IMR-90 (cell line): ENCODE data around the gene GTPBP3. TPM values are rescaled to one million over a fixed set of nuclear protein-coding genes. Genes with fewer than 3 reads are reported as not detected.
A peak's percentile ranks its signal among the peaks of the same experiment; 100 is the strongest.

ENCODE experiments used
- ATAC-seq: fragments of 200-7000 bp; cut with Tn5 transposase; 2 replicates; pipeline ENCODE4 v1.9.1; 2020; ENCODE audit warnings: low read depth, mild to moderate bottlenecking, moderate library complexity
- BruUV-seq: library from RNA; stranded (reverse); fragments of 400-500 nt; replicated peaks from 2 replicates; lab custom pipeline; 2021; lab: Mats Ljungman, UMichigan
- CTCF ChIA-PET: fragments of 300-600 bp; formaldehyde crosslinking; extraction: SDS; loops from one replicate; lab custom pipeline; 2021; ENCODE audit warnings: antibody characterized with exemption; lab: Yijun Ruan, JAX
- POLR2A ChIA-PET: fragments of 300-600 bp; sonication (Branson Sonifier 250); formaldehyde crosslinking; loops from one replicate; lab custom pipeline; 2022; ENCODE audit warnings: antibody characterized with exemption; ENCODE audit not compliant: unreplicated experiment; lab: Charles Lee
- DNase-seq: peaks from one replicate; pipeline ENCODE4 v3.0.0; 2013
- H2AFZ ChIP-seq: replicated peaks from 2 replicates; pipeline ENCODE3; 2013; ENCODE audit warnings: low read length, mild to moderate bottlenecking; ENCODE audit not compliant: poor library complexity
- H2AK5ac ChIP-seq: 2 replicates; pipeline ENCODE4 v1.6.1; 2013; ENCODE audit warnings: low read depth, low read length, inconsistent platforms
- H2AK9ac ChIP-seq: replicated peaks from 2 replicates; pipeline ENCODE3; 2013; ENCODE audit warnings: mild to moderate bottlenecking, low read depth, low read length, moderate library complexity; ENCODE audit not compliant: poor library complexity
- H2BK120ac ChIP-seq: 2 replicates; pipeline ENCODE4 v1.6.1; 2013; ENCODE audit warnings: low read depth, low read length, inconsistent platforms
- H2BK15ac ChIP-seq: 3 replicates; pipeline ENCODE4 v1.6.1; 2013; ENCODE audit warnings: low read depth, low read length, inconsistent platforms
- H2BK20ac ChIP-seq: 2 replicates; pipeline ENCODE4 v1.6.1; 2013; ENCODE audit warnings: low read depth, mild to moderate bottlenecking, inconsistent platforms, low read length, moderate library complexity
- H2BK5ac ChIP-seq: 2 replicates; pipeline ENCODE4 v1.6.1; 2013; ENCODE audit warnings: mild to moderate bottlenecking, low read depth, low read length, inconsistent platforms; ENCODE audit not compliant: poor library complexity, severe bottlenecking
- H3K14ac ChIP-seq: replicated peaks from 2 replicates; pipeline ENCODE4 v1.6.1; 2013; ENCODE audit warnings: low read depth, low read length, inconsistent platforms
- H3K18ac ChIP-seq: 2 replicates; pipeline ENCODE4 v1.6.1; 2013; ENCODE audit warnings: low read depth, low read length, control low read depth
- H3K23ac ChIP-seq: 2 replicates; pipeline ENCODE4 v1.6.1; 2013; ENCODE audit warnings: low read depth, low read length, inconsistent platforms
- H3K27ac ChIP-seq: 2 replicates; pipeline ENCODE4 v1.5.1; 2013; ENCODE audit warnings: mild to moderate bottlenecking, control low read depth, low read length; ENCODE audit not compliant: insufficient read depth
- H3K27me3 ChIP-seq: 2 replicates; pipeline ENCODE4 v1.6.1; 2013; ENCODE audit warnings: low read length; ENCODE audit not compliant: control insufficient read depth, insufficient read depth
- H3K36me3 ChIP-seq: 2 replicates; pipeline ENCODE4 v1.6.1; 2013; ENCODE audit warnings: low read length, mixed read lengths; ENCODE audit not compliant: control insufficient read depth, insufficient read depth
- H3K4ac ChIP-seq: 2 replicates; pipeline ENCODE4 v1.6.1; 2013; ENCODE audit warnings: low read depth, low read length, inconsistent platforms
- H3K4me1 ChIP-seq: 2 replicates; pipeline ENCODE4 v1.6.1; 2013; ENCODE audit warnings: low read length, mixed read lengths; ENCODE audit not compliant: control insufficient read depth, insufficient read depth
- H3K4me2 ChIP-seq: 2 replicates; pipeline ENCODE4 v1.6.1; 2013; ENCODE audit warnings: low read depth, mild to moderate bottlenecking, control low read depth, low read length, moderate library complexity
- H3K4me3 ChIP-seq: 2 replicates; pipeline ENCODE4 v1.5.1; 2013; ENCODE audit warnings: low read depth, mild to moderate bottlenecking, control low read depth, low read length, moderate library complexity; ENCODE audit not compliant: insufficient read depth
- H3K56ac ChIP-seq: 2 replicates; pipeline ENCODE4 v1.6.1; 2013; ENCODE audit warnings: low read length, inconsistent platforms; ENCODE audit not compliant: insufficient read depth; ENCODE audit errors: extremely low read depth
- H3K79me1 ChIP-seq, 2 experiments: 2 replicates each; pipeline ENCODE4 v1.6.1; 2013; ENCODE audit warnings: low read length in 2 of 2, inconsistent platforms in 1 of 2, low read depth in 1 of 2
- H3K9ac ChIP-seq: 2 replicates; pipeline ENCODE4 v1.6.1; 2013; ENCODE audit warnings: low read depth, low read length, control low read depth
- H3K9me1 ChIP-seq: 2 replicates; pipeline ENCODE4 v1.6.1; 2013; ENCODE audit warnings: low read length, inconsistent platforms; ENCODE audit not compliant: insufficient read depth
- H3K9me3 ChIP-seq: 2 replicates; pipeline ENCODE4 v1.6.1; 2013; ENCODE audit warnings: low read length; ENCODE audit not compliant: control insufficient read depth, insufficient read depth
- H4K20me1 ChIP-seq: 2 replicates; pipeline ENCODE4 v1.6.1; 2013; ENCODE audit warnings: low read length, inconsistent platforms; ENCODE audit not compliant: insufficient read depth
- H4K5ac ChIP-seq: 2 replicates; pipeline ENCODE4 v1.6.1; 2013; ENCODE audit warnings: mild to moderate bottlenecking, low read depth, low read length, control low read depth
- H4K8ac ChIP-seq, 2 experiments: 2 replicates each; pipeline ENCODE4 v1.6.1; 2013; ENCODE audit warnings: low read depth in 2 of 2, low read length in 2 of 2, control low read depth in 1 of 2, inconsistent platforms in 1 of 2
- H4K91ac ChIP-seq: 2 replicates; pipeline ENCODE4 v1.6.1; 2013; ENCODE audit warnings: low read depth, low read length, inconsistent platforms; ENCODE audit not compliant: insufficient read depth
- BHLHE40 ChIP-seq: fragments of 150-350 bp; IDR thresholded peaks from 2 replicates; pipeline ENCODE4 v1.6.1; 2016; ENCODE audit warnings: mild to moderate bottlenecking, low read depth, low read length
- CEBPB ChIP-seq: IDR thresholded peaks from 2 replicates; pipeline ENCODE4 v1.6.1; 2012; ENCODE audit warnings: low read depth, low read length, improper control_type of control experiment
- CHD1 ChIP-seq: IDR thresholded peaks from 2 replicates; pipeline ENCODE4 v1.6.1; 2012; ENCODE audit warnings: low read depth, low read length, improper control_type of control experiment
- CTCF ChIP-seq: conservative IDR thresholded peaks from 2 replicates; pipeline ENCODE4 v1.5.1; 2012; ENCODE audit warnings: mild to moderate bottlenecking, low read depth, low read length, improper control_type of control experiment
- FOS ChIP-seq: fragments of 150-350 bp; IDR thresholded peaks from 2 replicates; pipeline ENCODE4 v1.6.1; 2016; ENCODE audit warnings: low read depth, low read length
- MAFK ChIP-seq: IDR thresholded peaks from 2 replicates; pipeline ENCODE4 v1.6.1; 2012; ENCODE audit warnings: low read depth, low read length, improper control_type of control experiment
- MAZ ChIP-seq: IDR thresholded peaks from 2 replicates; pipeline ENCODE4 v1.6.1; 2012; ENCODE audit warnings: low read depth, mild to moderate bottlenecking, low read length, improper control_type of control experiment, moderate library complexity, borderline replicate concordance
- MXI1 ChIP-seq: IDR thresholded peaks from 2 replicates; pipeline ENCODE4 v1.6.1; 2012; ENCODE audit warnings: low read depth, mild to moderate bottlenecking, low read length, moderate library complexity, borderline replicate concordance
- POLR2A ChIP-seq: IDR thresholded peaks from 2 replicates; pipeline ENCODE4 v1.6.1; 2012; ENCODE audit warnings: mild to moderate bottlenecking, low read depth, low read length
- RAD21 ChIP-seq: IDR thresholded peaks from 2 replicates; pipeline ENCODE4 v1.6.1; 2012; ENCODE audit warnings: low read length, improper control_type of control experiment
- RCOR1 ChIP-seq: IDR thresholded peaks from 2 replicates; pipeline ENCODE4 v1.6.1; 2012; ENCODE audit warnings: mild to moderate bottlenecking, low read length, improper control_type of control experiment; ENCODE audit not compliant: insufficient replicate concordance
- RFX5 ChIP-seq: IDR thresholded peaks from 2 replicates; pipeline ENCODE4 v1.8.0; 2012; ENCODE audit warnings: low read depth, mild to moderate bottlenecking, low read length, moderate library complexity
- SMC3 ChIP-seq: fragments of 150-350 bp; IDR thresholded peaks from 2 replicates; pipeline ENCODE4 v1.6.1; 2016; ENCODE audit warnings: low read depth, mild to moderate bottlenecking, antibody characterized with exemption, low read length, moderate library complexity
- USF2 ChIP-seq: fragments of 150-350 bp; IDR thresholded peaks from 2 replicates; pipeline ENCODE4 v1.6.1; 2017; ENCODE audit warnings: mild to moderate bottlenecking, antibody characterized with exemption, low read length, low read depth
- whole genome bisulfite sequencing, 2 experiments: methylation state at CpG; one replicate each; pipeline versions ENCODE4 v1.1.5 to v1.1.7; 2013; ENCODE audit warnings: missing lambda C conversion rate in 2 of 2; ENCODE audit not compliant: insufficient read length in 1 of 2; ENCODE audit errors: extremely low coverage in 2 of 2; 5-methylcytosine and 5-hydroxymethylcytosine counted together
- dilution Hi-C: fragments of 300-500 bp; cut with HindIII; formaldehyde crosslinking; loops from one replicate; pipeline ENCODE4 v1.14.3; 2018; ENCODE audit warnings: low sequenced_read_pairs; ENCODE audit not compliant: unreplicated experiment
- in situ Hi-C: fragments of 300-500 bp; cut with MboI; formaldehyde crosslinking; loops from 3 replicates; pipeline ENCODE4 v1.14.3; 2019; ENCODE audit warnings: low sequenced_read_pairs, inconsistent platforms, mixed read lengths
- intact Hi-C: fragments of 100-400 bp; cut with micrococcal nuclease; formaldehyde crosslinking; loops from 2 replicates; pipeline ENCODE4 v1.10.0; 2022
- polyA plus RNA-seq, 3 experiments: library from polyadenylated mRNA; depleted of rRNA; stranded (reverse); fragments of >200 nt; gene quantifications; 2 replicates each; pipeline ENCODE4 v1.2.3, GENCODE V29; 2012; ENCODE audit warnings: low replicate concordance in 1 of 3
- total RNA-seq: library from RNA; depleted of rRNA; stranded (reverse); fragments of >200 nt; gene quantifications from 2 replicates; pipeline ENCODE4 v1.2.3, GENCODE V29; 2012
- TF ChIP-seq, protein P1 (sequence below): fragments of 150-350 bp; IDR thresholded peaks from 2 replicates; pipeline ENCODE4 v1.6.1; 2016; ENCODE audit warnings: low read depth, mild to moderate bottlenecking, low read length, moderate library complexity, borderline replicate concordance

The GTPBP3 gene
- total and polyA plus RNA-seq, 2 of the 4 experiments (the other 2 are of a cell fraction): 4.3 to 15.1 TPM

DNA sequence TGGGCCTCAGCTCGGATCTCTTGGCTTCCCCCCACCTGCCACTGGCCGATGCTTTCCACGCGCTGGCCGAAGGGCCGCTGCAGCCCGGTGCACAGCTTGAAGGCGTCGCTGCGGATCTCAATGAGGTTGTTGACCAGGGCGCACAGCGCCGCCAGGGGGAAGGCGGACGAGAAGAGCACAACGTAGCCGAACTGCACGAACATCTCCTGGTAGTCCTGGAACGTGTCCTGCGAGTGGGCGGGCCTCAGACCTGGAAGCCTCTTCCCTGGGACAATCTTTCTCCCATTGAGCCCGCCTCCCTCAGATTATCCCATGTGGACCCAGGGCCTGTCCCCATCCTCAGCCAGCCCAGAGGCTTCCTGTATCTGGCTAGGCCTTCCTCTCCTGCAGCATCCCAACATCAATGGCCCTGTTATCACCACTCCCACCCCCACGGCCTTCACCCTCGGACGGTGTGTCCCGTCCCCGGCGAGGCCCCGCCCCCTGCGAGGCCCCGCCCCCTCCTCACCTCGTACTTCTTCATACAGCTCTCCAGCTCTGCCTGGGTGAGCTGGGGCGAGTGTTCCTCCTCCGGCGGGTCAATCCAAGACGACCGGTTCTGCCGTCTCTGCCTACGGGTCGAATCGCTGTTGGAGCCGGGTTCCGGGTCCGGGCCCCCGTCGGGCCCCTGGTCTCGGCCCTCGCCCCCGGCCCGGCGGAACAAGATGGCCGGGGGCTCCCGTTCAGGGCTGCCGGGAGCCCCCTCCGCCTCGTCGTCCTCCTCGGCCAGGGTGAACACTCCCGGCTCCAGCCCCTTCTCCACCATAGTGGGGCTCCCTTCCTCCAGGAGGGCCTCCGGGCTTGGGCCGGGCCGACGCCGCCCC lies 9.5 kb upstream of the GTPBP3 start:
- Histone ChIP-seq H2BK120ac (no peak overlapping the region), H2AK9ac (no peak overlapping the region), H4K91ac (no peak overlapping the region), H3K27ac (no peak overlapping the region), H3K4ac (no peak overlapping the region), H3K4me3 (no peak overlapping the region), H3K9me1 (no peaks in the 10 kb centered on the region), H4K8ac (no peak overlapping the region), H3K79me1 (peaks cover 0 to 7% of the 10 kb centered on the region in 2 experiments; a peak in 1 of 4 replicates), H2AFZ (peak overlapping the region; percentile 33), H3K36me3 (peaks cover 11% of the 10 kb centered on the region), H2BK5ac (no peak overlapping the region), H3K56ac (no peak overlapping the region), H3K18ac (no peak overlapping the region), H3K9me3 (no peaks in the 10 kb centered on the region), H2AK5ac (no peak overlapping the region), H3K27me3 (no peaks in the 10 kb centered on the region), H4K20me1 (0 out of 2 replicates have a peak, but pooled peaks cover under 1% of the 10 kb centered on the region), H3K9ac (no peak overlapping the region), H2BK15ac (no peak overlapping the region), H3K4me2 (no peak overlapping the region), H3K23ac (no peak overlapping the region), H3K14ac (no peak overlapping the region), H3K4me1 (no peaks in the 10 kb centered on the region), H4K5ac (no peak overlapping the region), H2BK20ac (no peak overlapping the region)
- no TSS peak for BruUV-seq
- POLR2A ChIA-PET: interaction anchor here (0.6 kb wide), 1 partner anchor 10 kb away, joined by 3 read pairs; no protein-coding TSS in a partner anchor
- intact Hi-C loops (no loop called here), in situ Hi-C loops (no loop called here), dilution Hi-C loops (no loop called here)
- no peak for ATAC-seq
- WGBS, 2 experiments: 67% methylated on average over 27 of the region's 64 CpGs; no CpG with 5 or more reads in 1 of the 2 experiments
- no peak for TF ChIP-seq FOS
- TF ChIP-seq, protein P1, sequence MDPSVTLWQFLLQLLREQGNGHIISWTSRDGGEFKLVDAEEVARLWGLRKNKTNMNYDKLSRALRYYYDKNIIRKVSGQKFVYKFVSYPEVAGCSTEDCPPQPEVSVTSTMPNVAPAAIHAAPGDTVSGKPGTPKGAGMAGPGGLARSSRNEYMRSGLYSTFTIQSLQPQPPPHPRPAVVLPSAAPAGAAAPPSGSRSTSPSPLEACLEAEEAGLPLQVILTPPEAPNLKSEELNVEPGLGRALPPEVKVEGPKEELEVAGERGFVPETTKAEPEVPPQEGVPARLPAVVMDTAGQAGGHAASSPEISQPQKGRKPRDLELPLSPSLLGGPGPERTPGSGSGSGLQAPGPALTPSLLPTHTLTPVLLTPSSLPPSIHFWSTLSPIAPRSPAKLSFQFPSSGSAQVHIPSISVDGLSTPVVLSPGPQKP: no peak
- no peak for TF ChIP-seq MXI1
- no peak for TF ChIP-seq CHD1
- TF ChIP-seq MAFK: no peak
- TF ChIP-seq SMC3: no peak
- TF ChIP-seq RCOR1: no peak
- TF ChIP-seq RFX5: no peak
- TF ChIP-seq RAD21: no peak
- TF ChIP-seq CEBPB: no peak
- no peak for TF ChIP-seq POLR2A
- TF ChIP-seq MAZ: no peak
- no peak for TF ChIP-seq USF2
- TF ChIP-seq BHLHE40: no peak
- TF ChIP-seq CTCF: no peak
- no peak for DNase-seq
- CTCF ChIA-PET: no interaction called here
